T-helper 9 cell (primary cell): ENCODE data around the gene CCDC187.

ENCODE experiments used
- DNase-seq: peaks from one replicate; pipeline ENCODE4 v3.0.0-alpha.2; 2020

CCDC187 gene

GRCh38 chr9:136203408-136204144, 100.3 kb downstream of the CCDC187 start:
- no peak for DNase-seq

- no peak for DNase-seq
Observed at GRCh38 chr9:136202454-136203407, 101.2 kb downstream of the CCDC187 start.

GRCh38 chr9:136201609-136202453, 102.1 kb downstream of the CCDC187 start:
- no peak for DNase-seq

- no peak for DNase-seq
Observed at GRCh38 chr9:136201174-136201573, 102.7 kb downstream of the CCDC187 start.

- no peak for DNase-seq
Observed at GRCh38 chr9:136200424-136200823, 103.5 kb downstream of the CCDC187 start.
